Germinal center (tissue), 1 donor: ENCODE measurements around the gene CDV3.
"Not testable (repeated sequence)": the region's sequence is repeated elsewhere in the genome, so short reads cannot be mapped to it uniquely, and the experiment has no call there.

ENCODE experiments used
- DNase-seq: peaks from one replicate; pipeline ENCODE4 v3.0.0; 2012; ENCODE audit warnings: mixed read lengths, low spot score

Gene CDV3

GRCh38 chr3:133573629-133574194 lies at the start of gene CDV3:
TSS of gene CDV3 (plus strand) at chr3:133573686. CDS start at chr3:133574045, 359 bp downstream.
- DNase-seq: no peak

DNA sequence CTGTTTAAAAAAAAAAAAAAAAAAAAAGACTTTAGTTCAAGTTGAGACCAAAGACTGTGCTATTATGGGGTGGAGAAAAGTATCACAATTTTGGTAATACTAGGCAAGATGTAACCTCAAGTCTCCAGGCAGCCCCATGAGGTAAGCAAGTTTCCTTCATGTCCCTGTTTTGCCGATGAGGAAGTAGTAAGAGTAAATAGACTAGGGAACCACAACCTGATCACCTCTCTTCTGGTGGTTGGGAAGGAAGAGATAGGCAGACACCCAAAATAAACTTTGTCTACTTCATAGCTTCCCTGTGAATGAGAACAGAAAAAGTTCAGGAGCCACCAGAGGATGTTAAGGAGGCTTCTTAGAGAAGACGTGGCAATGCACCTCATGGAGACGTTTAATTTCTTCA lies 49.7 kb upstream of the CDV3 start:
- DNase-seq: not testable (repeated sequence)

DNA sequence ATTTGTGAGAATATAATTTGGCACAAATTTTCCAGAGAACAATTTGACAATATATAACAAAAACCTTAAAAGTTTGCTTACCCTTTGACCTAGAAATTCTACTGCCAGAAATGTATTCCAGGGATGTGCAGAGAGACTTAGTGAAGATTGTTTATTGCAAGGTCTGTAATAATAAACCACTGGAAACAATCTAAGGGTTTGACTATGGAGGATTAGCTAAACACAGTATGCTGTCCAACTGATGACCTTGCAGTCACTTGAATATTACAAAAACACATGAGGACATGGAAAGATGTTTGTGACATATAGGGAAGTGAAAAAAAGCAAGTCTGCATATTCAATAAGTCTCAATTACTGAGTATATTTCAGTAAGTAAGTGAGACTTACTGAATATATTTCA lies 48.1 kb upstream of the CDV3 start:
- no peak for DNase-seq

GRCh38 chr3:133527081-133527715 lies 46.3 kb upstream of the CDV3 start:
- DNase-seq: no peak

DNA sequence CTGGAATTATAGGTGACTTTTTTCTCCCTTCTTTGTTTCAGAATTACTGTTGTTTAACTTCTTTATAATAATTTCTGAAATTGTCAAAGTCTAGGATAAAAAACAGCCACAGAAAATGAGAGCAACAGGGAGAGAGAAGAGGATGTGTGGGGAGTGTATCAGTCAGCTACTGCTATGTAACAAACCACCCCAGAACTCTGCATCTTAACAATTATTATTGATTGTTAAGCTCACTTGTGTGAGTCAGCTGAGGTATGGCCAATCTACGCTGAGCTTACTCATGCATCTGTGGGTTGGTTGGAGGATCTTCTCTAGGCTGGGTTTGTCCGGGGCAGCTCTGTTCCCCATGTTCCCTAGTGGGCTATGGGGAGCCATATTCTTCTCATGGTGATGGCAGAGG lies 43.7 kb upstream of the CDV3 start:
- no peak for DNase-seq

- DNase-seq: no peak
Observed at GRCh38 chr3:133531981-133532380, 41.5 kb upstream of the CDV3 start.

GRCh38 chr3:133532951-133533350 lies 40.5 kb upstream of the CDV3 start:
- DNase-seq: no peak

- DNase-seq: no peak
Observed at GRCh38 chr3:133535971-133536881, 37.3 kb upstream of the CDV3 start.

DNA sequence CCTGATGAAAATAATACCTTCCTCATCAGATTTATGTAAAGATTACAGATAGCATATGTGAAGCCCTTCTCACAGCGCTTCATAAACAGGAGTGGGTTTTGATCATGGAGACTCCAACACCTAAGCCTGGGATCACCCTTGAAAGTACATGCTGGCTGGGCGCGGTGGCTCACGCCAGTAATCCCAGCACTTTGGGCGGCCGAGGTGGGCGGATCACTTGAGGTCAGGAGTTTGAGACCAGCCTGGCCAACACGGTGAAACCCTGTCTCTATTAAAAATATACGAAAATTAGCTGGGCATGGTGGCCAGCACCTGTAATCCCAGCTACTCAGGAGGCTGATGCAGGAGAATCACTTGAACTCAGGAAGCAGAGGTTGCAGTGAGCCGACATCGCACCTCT lies 36.4 kb upstream of the CDV3 start:
- DNase-seq: not testable (repeated sequence)

GRCh38 chr3:133538154-133538553 lies 35.3 kb upstream of the CDV3 start:
- no peak for DNase-seq

DNA sequence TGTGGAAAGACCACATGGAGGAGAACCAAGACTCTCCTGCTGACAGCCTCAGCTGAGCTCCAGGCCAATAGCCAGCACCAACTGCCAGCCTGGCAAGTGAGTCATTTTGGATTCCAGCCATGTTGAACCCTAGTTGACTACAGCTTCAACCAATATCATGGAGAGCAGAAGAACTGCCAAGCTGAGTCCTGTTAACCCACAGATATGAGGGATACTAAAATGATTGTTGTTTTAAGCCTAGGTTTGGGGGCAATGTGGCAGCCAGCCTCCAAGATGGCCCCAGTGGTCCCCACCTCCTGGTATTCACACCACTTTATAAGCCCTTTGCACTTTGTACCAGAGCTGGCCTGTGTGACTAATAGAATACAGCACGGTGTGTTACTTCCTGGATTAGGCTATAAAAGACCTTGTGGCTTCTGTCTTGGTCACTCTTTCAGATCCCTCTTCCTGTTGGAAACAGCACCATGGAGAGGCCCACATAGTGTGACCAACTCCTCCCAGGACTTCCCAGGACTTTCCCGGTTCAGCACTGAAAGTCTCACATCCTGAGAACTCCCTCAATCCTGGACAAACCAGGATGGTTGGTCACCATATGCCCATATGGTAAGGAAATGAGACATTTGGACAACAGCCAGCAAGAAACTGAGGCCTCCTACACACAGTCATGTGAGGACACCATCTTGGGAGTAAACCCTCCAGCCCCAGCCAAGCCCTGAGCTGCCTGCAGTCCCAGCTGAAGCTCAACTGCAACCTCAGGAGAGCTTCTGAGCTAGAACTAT lies 32.4 kb upstream of the CDV3 start:
- DNase-seq: no peak

GRCh38 chr3:133542871-133543270 lies 30.6 kb upstream of the CDV3 start:
- DNase-seq: no peak

- not testable (repeated sequence) for DNase-seq
Observed at GRCh38 chr3:133544983-133545382, 28.5 kb upstream of the CDV3 start.

GRCh38 chr3:133547432-133548041 lies 25.9 kb upstream of the CDV3 start:
- DNase-seq: no peak

GRCh38 chr3:133548090-133548489 lies 25.4 kb upstream of the CDV3 start:
- no peak for DNase-seq

GRCh38 chr3:133549565-133549964 lies 23.9 kb upstream of the CDV3 start:
- no peak for DNase-seq

- DNase-seq: not testable (repeated sequence)
Observed at GRCh38 chr3:133551589-133551988, 21.9 kb upstream of the CDV3 start.

GRCh38 chr3:133561679-133562078 lies 11.8 kb upstream of the CDV3 start:
- no peak for DNase-seq

DNA sequence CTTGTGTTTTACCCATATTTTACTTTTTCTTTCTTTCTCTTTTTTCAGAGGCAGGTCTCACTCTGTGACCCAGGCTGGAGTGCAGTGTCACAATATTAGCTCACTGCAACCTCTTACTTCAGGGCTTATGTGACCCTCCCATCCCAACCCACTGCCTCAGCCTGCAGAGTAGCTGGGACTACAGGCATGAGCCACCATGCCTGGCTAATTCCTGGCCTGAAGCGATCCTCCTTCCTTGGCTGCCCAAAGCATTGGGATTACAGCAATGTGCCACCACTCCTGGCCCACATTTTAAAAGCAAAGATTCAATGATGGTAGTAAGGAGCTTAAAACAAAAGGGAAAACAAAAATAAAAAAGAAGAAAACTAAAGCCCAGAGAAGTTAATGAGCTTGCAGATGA lies 11.1 kb upstream of the CDV3 start:
- DNase-seq: no peak

DNA sequence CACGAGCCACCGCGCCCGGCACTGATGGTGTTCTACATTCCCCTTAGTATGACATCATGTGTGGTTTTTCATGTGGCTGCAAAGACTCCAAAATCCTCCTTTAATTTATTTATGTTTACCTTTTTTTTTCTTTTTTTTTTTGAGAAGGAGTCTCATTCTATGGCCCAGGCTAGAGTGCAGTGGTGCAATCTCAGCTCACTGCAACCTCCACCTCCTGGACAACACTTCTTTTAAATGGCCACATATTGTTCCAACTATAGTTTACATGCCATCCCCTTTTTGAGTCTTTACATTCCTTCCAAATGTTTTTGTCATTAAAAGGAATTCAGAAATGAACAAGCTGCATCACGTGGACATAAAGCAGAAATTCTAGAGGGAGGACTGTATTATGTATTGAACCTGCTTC lies 10.3 kb upstream of the CDV3 start:
- DNase-seq: no peak

GRCh38 chr3:133563816-133564215 lies 9.7 kb upstream of the CDV3 start:
- DNase-seq: no peak
